Measurements from ENCODE around the gene OR10D3. TPM values are rescaled to one million over a fixed set of nuclear protein-coding genes. Genes with fewer than 3 reads are reported as not detected.

Gene OR10D3
- total and polyA plus RNA-seq, 2 of the 8 experiments (the other 6 are each of a cell fraction or from before 2014, with no cell fraction given): not detected

- no peak overlapping the region for H3K23ac ChIP-seq (ENCODE audit: insufficient read length)
- H4K5ac ChIP-seq (ENCODE audit: insufficient read length, low read depth, low read length): no peak overlapping the region
- no peaks in the 10 kb centered on the region for H3K9me3 ChIP-seq (ENCODE audit: insufficient read depth in 2 of 2, low read depth in 1 of 2, low read length in 1 of 2)
- H4K8ac ChIP-seq (ENCODE audit: extremely low read depth, insufficient read depth, low read length): no peak overlapping the region
- no peak overlapping the region for H3K4ac ChIP-seq (replicated peaks; ENCODE audit: insufficient read length, low read depth, low read length)
- no peaks in the 10 kb centered on the region for H3K79me1 ChIP-seq (ENCODE audit: low read depth, low read length)
- H3K4me1 ChIP-seq (replicated peaks in 1 of 4; ENCODE audit: control insufficient read depth in 3 of 4, insufficient read depth in 4 of 4, low read length in 3 of 4): no peaks in the 10 kb centered on the region
- no peaks in the 10 kb centered on the region for H3K27me3 ChIP-seq (replicated peaks in 1 of 4; ENCODE audit: control insufficient read depth in 3 of 4, extremely low read depth in 1 of 4, insufficient read depth in 3 of 4, low read length in 3 of 4)
- no peaks in the 10 kb centered on the region for H3K36me3 ChIP-seq (ENCODE audit: control insufficient read depth in 2 of 4, insufficient read depth in 4 of 4, low read length in 3 of 4)
- no peak overlapping the region for H3K14ac ChIP-seq (ENCODE audit: insufficient read length)
- H2BK15ac ChIP-seq (ENCODE audit: low read length): no peak overlapping the region
- DNase-seq (ENCODE audit: low read depth in 1 of 2, low spot score in 2 of 2) (no peak), FAIRE-seq (no peak)
- no peaks in the 10 kb centered on the region for H3K23me2 ChIP-seq (ENCODE audit: low read depth, low read length)
- no peak overlapping the region for H2BK5ac ChIP-seq (ENCODE audit: low read depth, low read length)
- H3K9ac ChIP-seq (replicated peaks in 1 of 4; ENCODE audit: extremely low read depth in 1 of 4, low read depth in 3 of 4, low read length in 3 of 4): no peak overlapping the region
- H2BK120ac ChIP-seq (replicated peaks; ENCODE audit: low read depth, low read length): no peak overlapping the region
- H3K4me2 ChIP-seq (ENCODE audit: insufficient read depth in 1 of 2, low read depth in 2 of 2, low read length in 2 of 2): no peak overlapping the region
- H4K20me1 ChIP-seq (replicated peaks in 1 of 2; ENCODE audit: control insufficient read depth in 1 of 2, insufficient read depth in 2 of 2, low read length in 2 of 2): no peaks in the 10 kb centered on the region
- H3K56ac ChIP-seq (replicated peaks; ENCODE audit: insufficient read length, low read depth, low read length): no peak overlapping the region
- no peak overlapping the region for H2BK12ac ChIP-seq (ENCODE audit: low read depth, low read length)
- H3K18ac ChIP-seq (ENCODE audit: extremely low read depth, low read length): no peak overlapping the region
- no peaks in the 10 kb centered on the region for H3K79me2 ChIP-seq (ENCODE audit: control insufficient read depth in 1 of 2, insufficient read depth in 2 of 2, low read length in 2 of 2)
- H4K91ac ChIP-seq (replicated peaks; ENCODE audit: insufficient read length, low read length): no peak overlapping the region
- CTCF ChIA-PET (ENCODE audit: partially characterized antibody): interaction anchor here (0.6 kb wide), 1 partner anchor 68 kb away, joined by 3 read pairs; no protein-coding TSS in a partner anchor
- no peak overlapping the region for H2AFZ ChIP-seq (ENCODE audit: low read length)
- no peak overlapping the region for H3K4me3 ChIP-seq (ENCODE audit: extremely low read depth in 1 of 4, insufficient read depth in 2 of 4, low read depth in 3 of 4, low read length in 4 of 4)
- WGBS, 2 experiments (ENCODE audit: extremely low coverage in 1 of 2, insufficient coverage in 1 of 2, insufficient read length in 1 of 2, insufficient replicate concordance in 2 of 2, low coverage in 1 of 2, low lambda C conversion rate in 2 of 2, missing lambda C conversion rate in 1 of 2): 85% methylated on average over 3 of the region's 3 CpGs; no CpG with 5 or more reads in 1 of the 2 experiments
- H2BK20ac ChIP-seq (ENCODE audit: low read length): no peak overlapping the region
- POLR2A ChIA-PET (ENCODE audit: partially characterized antibody): no interaction called here
- H3K27ac ChIP-seq (ENCODE audit: low read depth, low read length): no peak overlapping the region
- H2AK5ac ChIP-seq (ENCODE audit: low read depth, low read length): no peak overlapping the region
- no peak for TF ChIP-seq KDM1A (IDR thresholded peaks at IDR 0.05; ENCODE audit: borderline replicate concordance, low read length)
- no peak for TF ChIP-seq FOSL1 (IDR thresholded peaks at IDR 0.05; ENCODE audit: insufficient read depth, low read depth, low read length)
- no peak for TF ChIP-seq ATF2 (IDR thresholded peaks at IDR 0.05; ENCODE audit: low read length)
- TF ChIP-seq SIN3A (conservative IDR thresholded peaks at IDR 0.05 in 1 of 2, IDR thresholded peaks at IDR 0.05 in 1 of 2; ENCODE audit: low read depth in 1 of 2, low read length in 2 of 2): no peak
- TF ChIP-seq YY1 (IDR thresholded peaks at IDR 0.05; ENCODE audit: low read depth, low read length): no peak
- TF ChIP-seq ATF3 (IDR thresholded peaks at IDR 0.05; ENCODE audit: insufficient read depth, low read depth, low read length): no peak
- TF ChIP-seq CBX8 (IDR thresholded peaks at IDR 0.05; ENCODE audit: borderline replicate concordance, low read depth, low read length): no peak
- no peak for TF ChIP-seq E2F6 (IDR thresholded peaks at IDR 0.05)
- no peak for TF ChIP-seq SIRT6 (IDR thresholded peaks at IDR 0.05; ENCODE audit: low read length)
- no peak for TF ChIP-seq SP4 (IDR thresholded peaks at IDR 0.05; ENCODE audit: low read length)
- no peak for TF ChIP-seq SP2 (IDR thresholded peaks at IDR 0.05; ENCODE audit: low read length)
- no peak for TF ChIP-seq EZH2 (IDR thresholded peaks at IDR 0.05; ENCODE audit: low read depth, low read length, severe bottlenecking)
Observed at GRCh38 chr11:124202951-124203350, 19.8 kb downstream of the OR10D3 start.
